HG03432 (cell line): ENCODE data around the gene ST7L.

ENCODE experiments used
- ATAC-seq: cut with Tn5 transposase; IDR thresholded peaks from one replicate; pipeline ENCODE4 v1.9.1; 2021; ENCODE audit warnings: mild to moderate bottlenecking, moderate library complexity; ENCODE audit not compliant: unreplicated experiment

ST7L gene

DNA sequence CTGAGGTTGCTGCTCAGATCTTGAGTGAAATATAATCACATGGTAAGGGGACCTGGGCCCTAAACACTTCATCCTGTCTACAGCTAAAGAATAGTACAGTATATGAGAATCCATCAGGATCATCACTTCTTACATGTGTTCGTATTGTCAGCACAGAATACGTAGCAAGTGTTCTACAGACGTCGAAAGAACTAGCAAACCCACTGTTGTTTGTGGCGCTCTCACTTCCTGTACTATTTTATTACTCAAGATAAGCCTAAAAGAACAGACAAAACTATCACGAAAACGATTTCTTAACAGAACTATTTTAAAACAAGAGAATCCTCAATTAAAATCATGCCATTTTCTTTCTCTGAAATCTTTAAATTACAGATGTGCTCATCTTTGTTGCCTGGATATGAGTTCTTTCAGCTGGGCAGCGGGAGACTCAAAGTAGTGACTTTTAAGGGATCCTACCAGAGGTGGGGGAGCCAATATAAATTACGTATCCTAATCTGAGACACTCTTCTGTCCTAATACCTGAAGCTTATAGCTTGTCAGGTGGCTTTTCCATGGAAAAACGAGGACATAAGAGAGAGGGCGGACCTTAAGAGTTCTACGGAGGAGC lies 724 bp downstream of the ST7L start:
- no peak for ATAC-seq

- ATAC-seq: no peak
These were observed 4.4 kb downstream of the ST7L start for GRCh38 chr1:112614460-112615065.

GRCh38 chr1:112605633-112606327 lies 13.2 kb downstream of the ST7L start:
- ATAC-seq: no peak

DNA sequence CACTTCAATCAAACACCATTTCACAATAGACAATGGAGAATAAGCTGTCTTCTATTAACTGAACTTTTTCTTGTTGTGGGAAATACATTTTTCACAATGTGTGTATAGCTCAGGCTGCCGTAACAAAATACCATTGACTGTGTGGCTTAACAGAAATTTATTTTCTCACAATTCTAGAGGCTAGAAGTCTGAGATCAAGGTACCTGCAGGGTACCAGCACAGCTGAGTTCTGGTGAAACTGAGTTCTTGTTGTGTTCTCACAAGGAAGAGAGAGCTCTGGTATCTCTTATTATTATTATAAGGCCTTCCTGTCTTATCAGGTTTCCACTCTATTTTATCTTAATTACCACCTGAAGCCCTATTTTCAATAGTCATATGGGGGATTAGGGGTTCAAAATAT lies 15.4 kb downstream of the ST7L start:
- no peak for ATAC-seq

DNA sequence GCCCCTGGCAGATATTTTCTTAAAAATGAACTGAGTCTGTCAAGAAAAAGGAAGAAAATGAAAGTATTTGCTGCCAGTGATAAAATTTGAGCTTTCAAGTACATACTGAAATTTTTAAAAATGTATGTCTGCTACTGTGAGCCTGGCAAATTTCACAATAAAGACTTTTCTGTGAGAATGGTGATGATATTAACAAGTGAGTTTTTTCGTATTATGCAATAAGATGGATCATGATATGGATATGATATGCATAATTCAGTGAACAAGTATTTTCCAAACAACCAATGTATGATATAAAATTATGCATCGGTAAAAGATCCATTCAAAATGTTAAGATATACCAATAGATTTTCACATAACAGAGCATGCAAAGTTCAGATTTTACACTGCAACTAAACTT lies 15.9 kb downstream of the ST7L start:
- no peak for ATAC-seq

DNA sequence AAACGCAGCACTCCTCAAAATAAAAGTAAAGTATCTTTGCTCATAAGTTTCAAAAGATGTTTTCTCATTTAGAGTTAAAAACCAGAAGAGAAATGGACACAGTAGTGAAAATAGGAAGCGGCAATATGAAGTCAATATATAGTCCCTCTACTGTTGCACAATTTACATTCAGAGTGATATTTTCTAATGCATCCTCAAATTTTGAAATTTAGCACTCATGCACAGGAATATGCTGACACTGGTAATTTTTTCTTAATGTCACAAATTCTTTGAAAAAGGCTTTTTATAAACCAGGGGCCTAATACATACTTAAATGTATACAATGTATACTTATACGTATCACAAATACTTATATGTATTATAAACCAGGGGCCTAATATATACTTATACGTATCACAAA lies 19.5 kb downstream of the ST7L start:
- ATAC-seq: no peak

GRCh38 chr1:112594208-112594876 lies 24.6 kb downstream of the ST7L start:
- no peak for ATAC-seq

GRCh38 chr1:112589766-112590165 lies 29.2 kb downstream of the ST7L start:
- ATAC-seq: no peak

DNA sequence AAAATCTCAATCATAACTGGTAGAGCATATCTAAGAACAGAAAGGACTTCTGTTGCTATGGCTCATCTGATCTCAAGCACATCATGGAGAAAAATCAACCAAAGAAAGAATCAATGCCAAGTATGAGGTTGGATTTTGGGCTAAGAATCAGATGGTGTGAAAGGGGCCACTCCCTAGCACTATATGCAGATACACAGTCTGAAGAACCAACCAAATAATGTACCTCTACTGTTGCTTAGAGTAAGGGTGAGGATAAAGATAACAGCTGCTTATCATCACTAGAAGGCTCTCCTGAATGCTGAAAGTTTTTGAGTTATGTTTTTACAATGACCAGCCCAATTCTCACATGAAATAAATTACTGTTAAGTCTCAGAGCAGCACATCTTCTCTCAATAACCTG lies 35.6 kb downstream of the ST7L start:
- ATAC-seq: no peak

DNA sequence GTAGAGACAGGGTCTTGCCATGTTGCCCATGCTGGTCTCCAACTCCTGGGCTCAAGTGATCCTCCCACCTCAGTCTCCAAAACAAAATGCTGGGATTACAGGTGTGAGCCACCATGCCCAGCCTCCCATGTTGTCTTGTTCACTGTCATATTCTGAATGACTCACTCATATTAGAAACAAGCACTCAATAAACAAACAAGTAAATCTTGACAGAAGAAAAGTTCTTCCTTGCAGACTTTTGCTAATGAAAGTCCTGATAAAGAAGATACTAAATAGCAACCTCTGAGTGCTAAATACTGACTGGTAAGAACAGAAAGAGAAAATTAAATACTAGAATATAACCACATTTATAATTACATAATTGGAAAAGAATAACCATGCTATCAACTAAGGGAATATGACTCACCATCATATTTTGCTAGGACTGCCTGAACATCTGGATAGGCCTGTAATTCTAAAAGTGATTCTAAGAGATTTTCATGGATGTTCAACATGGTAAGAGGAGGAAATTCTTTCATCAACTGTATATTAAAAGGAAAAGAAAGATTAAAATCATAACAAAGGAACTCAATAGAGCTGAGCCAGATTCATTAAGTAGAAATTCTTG lies 37.3 kb downstream of the ST7L start:
- no peak for ATAC-seq

- no peak for ATAC-seq
These were observed 39.0 kb downstream of the ST7L start for GRCh38 chr1:112579801-112580510.

DNA sequence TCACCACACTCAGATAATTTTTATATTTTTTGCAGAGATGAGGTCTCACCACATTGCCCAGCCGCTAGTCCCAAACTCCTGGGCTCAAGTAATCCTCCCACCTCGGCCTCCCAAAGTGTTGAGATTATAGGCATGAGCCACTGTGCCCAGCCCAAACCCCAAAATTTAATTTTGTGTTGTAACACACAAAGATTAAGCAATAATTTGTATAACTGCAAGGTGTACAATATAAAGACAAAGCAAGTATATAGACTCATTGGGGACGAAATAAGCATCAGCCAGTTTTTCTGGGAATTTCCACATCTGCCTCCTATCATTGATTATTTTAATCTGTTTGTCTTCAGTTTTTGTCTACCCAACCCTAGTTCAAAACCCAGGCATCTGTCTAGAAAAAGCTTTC lies 42.7 kb downstream of the ST7L start:
- no peak for ATAC-seq

DNA sequence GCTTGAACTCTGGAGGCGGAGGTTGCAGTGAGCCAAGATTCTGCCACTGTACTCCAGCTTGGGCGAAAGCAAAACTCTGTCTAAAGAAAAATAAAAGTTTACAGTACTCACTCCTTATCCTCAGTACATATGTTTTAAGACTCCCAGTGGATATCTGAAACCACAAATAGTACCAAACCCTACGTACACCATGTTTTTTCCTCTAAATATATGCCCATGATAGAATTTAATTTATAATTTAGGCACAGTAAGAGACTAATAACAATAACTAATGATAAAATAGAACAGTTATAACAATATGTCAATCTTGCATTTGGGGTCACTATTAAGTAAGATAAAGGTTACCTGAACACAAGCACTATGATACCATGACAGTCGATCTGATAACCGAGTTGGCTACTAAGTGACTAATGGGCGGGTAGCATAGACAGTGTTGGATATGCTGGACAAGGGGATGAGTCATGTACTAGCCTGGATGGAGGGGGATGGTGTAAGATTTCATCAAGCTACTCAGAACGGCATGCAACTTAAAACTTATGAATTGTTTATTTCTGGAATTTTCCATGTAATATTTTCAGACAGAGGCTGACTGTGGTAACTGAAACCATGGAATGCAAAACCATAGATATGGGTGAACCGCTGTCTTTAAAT lies 43.7 kb downstream of the ST7L start:
- no peak for ATAC-seq

GRCh38 chr1:112565800-112566199 lies 53.1 kb downstream of the ST7L start:
- no peak for ATAC-seq

GRCh38 chr1:112564081-112564480 lies 54.9 kb downstream of the ST7L start:
- no peak for ATAC-seq

GRCh38 chr1:112563341-112563740 lies 55.6 kb downstream of the ST7L start:
- ATAC-seq: no peak

GRCh38 chr1:112558634-112559033 lies 60.3 kb downstream of the ST7L start:
- no peak for ATAC-seq

DNA sequence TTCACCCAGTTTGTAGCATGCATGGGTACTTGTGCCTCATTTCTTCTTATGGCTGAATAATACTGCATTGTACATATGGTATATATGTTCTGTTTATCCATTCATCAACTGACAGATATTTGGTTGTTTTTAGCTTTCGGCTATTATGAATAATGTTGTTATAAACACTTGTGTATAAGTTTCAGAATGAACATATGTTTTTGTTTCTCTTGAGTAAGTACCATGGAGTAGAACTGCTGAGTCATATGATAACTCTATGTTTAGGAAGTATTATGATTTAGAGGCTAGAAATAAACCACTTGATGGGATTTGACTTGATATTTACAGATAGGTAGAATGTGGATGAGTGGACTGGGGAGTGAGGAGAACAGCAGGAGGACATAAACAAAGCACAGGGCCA lies 61.6 kb downstream of the ST7L start:
- ATAC-seq: no peak

GRCh38 chr1:112554411-112554810 lies 64.5 kb downstream of the ST7L start:
- ATAC-seq: no peak

GRCh38 chr1:112549590-112549989 lies 69.4 kb downstream of the ST7L start:
- no peak for ATAC-seq
